Activated T-cell treated with anti-CD3 and anti-CD28 coated beads, Interleukin-2, amount 50 U/mL, for 24 hours (primary cell): ENCODE measurements around the gene ATP1A4.

Source experiments
- DNase-seq: peaks from one replicate; pipeline ENCODE4 v3.0.0-alpha.2; 2020
- H3K27ac Mint-ChIP-seq: 2 replicates; pipeline ENCODE4 v1.8.0; 2020; ENCODE audit warnings: mild to moderate bottlenecking, mixed read lengths
- H3K27me3 Mint-ChIP-seq: 2 replicates; pipeline ENCODE4 v1.8.0; 2020; ENCODE audit warnings: mixed read lengths
- H3K36me3 Mint-ChIP-seq: 2 replicates; pipeline ENCODE4 v1.8.0; 2020; ENCODE audit warnings: low read depth, mixed read lengths
- H3K4me1 Mint-ChIP-seq: 2 replicates; pipeline ENCODE4 v1.8.0; 2020; ENCODE audit warnings: low read depth, mixed read lengths
- H3K4me3 Mint-ChIP-seq: 2 replicates; pipeline ENCODE4 v1.8.0; 2020; ENCODE audit warnings: mild to moderate bottlenecking, moderate library complexity, mixed read lengths
- H3K9me3 Mint-ChIP-seq: 2 replicates; pipeline ENCODE4 v1.8.0; 2020; ENCODE audit warnings: mixed read lengths

The ATP1A4 gene

GRCh38 chr1:160189649-160190625, 38.5 kb downstream of the ATP1A4 start, which contains the start of gene CASQ1:
CASQ1 (plus strand) TSS chr1:160190575; CDS start chr1:160190752, 177 bp downstream.
- Mint-ChIP-seq H3K27ac (no peak within 1 kb of the TSS), H3K4me1 (no peaks in the 10 kb centered on the region), H3K4me3 (no peak within 1 kb of the TSS), H3K9me3 (no peaks in the 10 kb centered on the region), H3K36me3 (no peaks in the 10 kb centered on the region), H3K27me3 (peaks cover 5% of the 10 kb centered on the region)
- DNase-seq = no peak

GRCh38 chr1:160191756-160192155, 40.4 kb downstream of the ATP1A4 start:
- Mint-ChIP-seq H3K36me3 (no peaks in the 10 kb centered on the region), H3K4me1 (no peaks in the 10 kb centered on the region), H3K9me3 (no peaks in the 10 kb centered on the region), H3K27me3 (no peaks in the 10 kb centered on the region), H3K4me3 (no peak overlapping the region), H3K27ac (no peak overlapping the region)
- DNase-seq = no peak

- H3K27me3 Mint-ChIP-seq = no peaks in the 10 kb centered on the region
- no peak for DNase-seq
- H3K36me3 Mint-ChIP-seq = no peaks in the 10 kb centered on the region
- H3K27ac Mint-ChIP-seq = no peak overlapping the region
- H3K9me3 Mint-ChIP-seq = no peaks in the 10 kb centered on the region
- no peaks in the 10 kb centered on the region for H3K4me1 Mint-ChIP-seq
- H3K4me3 Mint-ChIP-seq = no peak overlapping the region
Observed at GRCh38 chr1:160192234-160192633, 40.8 kb downstream of the ATP1A4 start.

GRCh38 chr1:160193091-160193819, 41.9 kb downstream of the ATP1A4 start:
- no peaks in the 10 kb centered on the region for H3K4me1 Mint-ChIP-seq
- H3K27ac Mint-ChIP-seq = no peak overlapping the region
- H3K27me3 Mint-ChIP-seq = no peaks in the 10 kb centered on the region
- H3K36me3 Mint-ChIP-seq = no peaks in the 10 kb centered on the region
- DNase-seq = peak; percentile 86
- no peaks in the 10 kb centered on the region for H3K9me3 Mint-ChIP-seq
- H3K4me3 Mint-ChIP-seq = no peak overlapping the region

- no peaks in the 10 kb centered on the region for H3K27me3 Mint-ChIP-seq
- DNase-seq = no peak
- no peak overlapping the region for H3K4me3 Mint-ChIP-seq
- H3K4me1 Mint-ChIP-seq = no peaks in the 10 kb centered on the region
- H3K36me3 Mint-ChIP-seq = no peaks in the 10 kb centered on the region
- H3K9me3 Mint-ChIP-seq = no peaks in the 10 kb centered on the region
- H3K27ac Mint-ChIP-seq = no peak overlapping the region
Observed at GRCh38 chr1:160193832-160194736, 42.7 kb downstream of the ATP1A4 start.

- no peak overlapping the region for H3K27ac Mint-ChIP-seq
- H3K9me3 Mint-ChIP-seq = no peaks in the 10 kb centered on the region
- no peak overlapping the region for H3K4me3 Mint-ChIP-seq
- no peaks in the 10 kb centered on the region for H3K27me3 Mint-ChIP-seq
- DNase-seq = no peak
- no peaks in the 10 kb centered on the region for H3K36me3 Mint-ChIP-seq
- H3K4me1 Mint-ChIP-seq = no peaks in the 10 kb centered on the region
Observed at GRCh38 chr1:160194737-160195059, 43.3 kb downstream of the ATP1A4 start.

- Mint-ChIP-seq H3K4me1 (no peaks in the 10 kb centered on the region), H3K4me3 (no peak overlapping the region), H3K36me3 (no peaks in the 10 kb centered on the region), H3K27ac (no peak overlapping the region), H3K27me3 (no peaks in the 10 kb centered on the region), H3K9me3 (no peaks in the 10 kb centered on the region)
- no peak for DNase-seq
Observed at GRCh38 chr1:160196143-160196542, 44.7 kb downstream of the ATP1A4 start.

- no peaks in the 10 kb centered on the region for H3K27me3 Mint-ChIP-seq
- H3K4me1 Mint-ChIP-seq = no peaks in the 10 kb centered on the region
- H3K36me3 Mint-ChIP-seq = no peaks in the 10 kb centered on the region
- no peak overlapping the region for H3K4me3 Mint-ChIP-seq
- no peak overlapping the region for H3K27ac Mint-ChIP-seq
- DNase-seq = no peak
- H3K9me3 Mint-ChIP-seq = no peaks in the 10 kb centered on the region
Observed at GRCh38 chr1:160197231-160197630, 45.8 kb downstream of the ATP1A4 start.

GRCh38 chr1:160200786-160201185, 49.4 kb downstream of the ATP1A4 start:
- DNase-seq = no peak
- no peaks in the 10 kb centered on the region for H3K27me3 Mint-ChIP-seq
- H3K27ac Mint-ChIP-seq = no peak overlapping the region
- peaks cover 11% of the 10 kb centered on the region for H3K4me1 Mint-ChIP-seq
- no peaks in the 10 kb centered on the region for H3K9me3 Mint-ChIP-seq
- H3K4me3 Mint-ChIP-seq = no peak overlapping the region
- peaks cover 2% of the 10 kb centered on the region for H3K36me3 Mint-ChIP-seq

GRCh38 chr1:160204526-160205241, 53.3 kb downstream of the ATP1A4 start:
- Mint-ChIP-seq H3K4me1 (peaks cover 46% of the 10 kb centered on the region), H3K9me3 (no peaks in the 10 kb centered on the region), H3K36me3 (peaks cover 38% of the 10 kb centered on the region), H3K27me3 (no peaks in the 10 kb centered on the region), H3K27ac (peak overlapping the region; percentile 93), H3K4me3 (peak overlapping the region; percentile 88)
- no peak for DNase-seq

- Mint-ChIP-seq H3K27ac (peak within 1 kb of the TSS; percentile 93), H3K9me3 (no peaks in the 10 kb centered on the region), H3K4me3 (peak within 1 kb of the TSS; percentile 88), H3K4me1 (peaks cover 54% of the 10 kb centered on the region), H3K27me3 (no peaks in the 10 kb centered on the region), H3K36me3 (peaks cover 45% of the 10 kb centered on the region)
- peak; percentile 85 for DNase-seq
Observed at GRCh38 chr1:160205242-160206035, 54.0 kb downstream of the ATP1A4 start, which contains the start of gene PEA15. PEA15 (plus strand) TSS chr1:160205384; CDS start chr1:160211545, 6,161 bp downstream.

GRCh38 chr1:160206036-160206389, 54.6 kb downstream of the ATP1A4 start:
- Mint-ChIP-seq H3K4me3 (peak overlapping the region; percentile 88), H3K9me3 (no peaks in the 10 kb centered on the region), H3K27ac (peak overlapping the region; percentile 93), H3K27me3 (no peaks in the 10 kb centered on the region), H3K4me1 (peaks cover 57% of the 10 kb centered on the region), H3K36me3 (peaks cover 51% of the 10 kb centered on the region)
- DNase-seq = peak; percentile 63

GRCh38 chr1:160206421-160207117, 55.2 kb downstream of the ATP1A4 start:
- no peaks in the 10 kb centered on the region for H3K9me3 Mint-ChIP-seq
- peak overlapping the region; percentile 88 for H3K4me3 Mint-ChIP-seq
- peaks cover 57% of the 10 kb centered on the region for H3K36me3 Mint-ChIP-seq
- H3K4me1 Mint-ChIP-seq = peaks cover 57% of the 10 kb centered on the region
- peak overlapping the region; percentile 93 for H3K27ac Mint-ChIP-seq
- DNase-seq = no peak
- H3K27me3 Mint-ChIP-seq = no peaks in the 10 kb centered on the region
